ENCODE results near the gene HS3ST3A1.

DNA sequence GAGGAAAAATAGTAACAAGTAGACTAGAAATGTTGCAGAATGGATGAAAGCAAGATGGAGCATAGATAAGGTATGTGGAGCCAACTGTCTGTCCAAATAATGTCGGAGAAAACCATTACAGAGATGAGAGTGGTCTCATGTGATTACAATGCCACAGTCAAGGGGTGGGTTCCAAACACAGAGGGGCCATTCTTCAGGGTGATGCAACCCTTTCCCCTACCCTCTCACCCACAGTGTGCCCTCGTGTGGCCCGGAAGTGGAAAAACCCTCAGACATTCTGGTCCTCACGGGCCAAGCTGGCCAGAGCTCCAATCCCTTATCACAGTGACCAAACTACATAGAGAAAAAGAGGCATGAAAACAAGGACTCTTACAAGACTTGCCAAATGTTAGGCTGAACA is 17.7 kb upstream of the HS3ST3A1 start:
- TF ChIP-seq, protein P1, sequence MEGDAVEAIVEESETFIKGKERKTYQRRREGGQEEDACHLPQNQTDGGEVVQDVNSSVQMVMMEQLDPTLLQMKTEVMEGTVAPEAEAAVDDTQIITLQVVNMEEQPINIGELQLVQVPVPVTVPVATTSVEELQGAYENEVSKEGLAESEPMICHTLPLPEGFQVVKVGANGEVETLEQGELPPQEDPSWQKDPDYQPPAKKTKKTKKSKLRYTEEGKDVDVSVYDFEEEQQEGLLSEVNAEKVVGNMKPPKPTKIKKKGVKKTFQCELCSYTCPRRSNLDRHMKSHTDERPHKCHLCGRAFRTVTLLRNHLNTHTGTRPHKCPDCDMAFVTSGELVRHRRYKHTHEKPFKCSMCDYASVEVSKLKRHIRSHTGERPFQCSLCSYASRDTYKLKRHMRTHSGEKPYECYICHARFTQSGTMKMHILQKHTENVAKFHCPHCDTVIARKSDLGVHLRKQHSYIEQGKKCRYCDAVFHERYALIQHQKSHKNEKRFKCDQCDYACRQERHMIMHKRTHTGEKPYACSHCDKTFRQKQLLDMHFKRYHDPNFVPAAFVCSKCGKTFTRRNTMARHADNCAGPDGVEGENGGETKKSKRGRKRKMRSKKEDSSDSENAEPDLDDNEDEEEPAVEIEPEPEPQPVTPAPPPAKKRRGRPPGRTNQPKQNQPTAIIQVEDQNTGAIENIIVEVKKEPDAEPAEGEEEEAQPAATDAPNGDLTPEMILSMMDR (IDR thresholded peaks at IDR 0.05; ENCODE audit: low read depth, low read length, missing input control), result no peak
- TF ChIP-seq, protein P2, sequence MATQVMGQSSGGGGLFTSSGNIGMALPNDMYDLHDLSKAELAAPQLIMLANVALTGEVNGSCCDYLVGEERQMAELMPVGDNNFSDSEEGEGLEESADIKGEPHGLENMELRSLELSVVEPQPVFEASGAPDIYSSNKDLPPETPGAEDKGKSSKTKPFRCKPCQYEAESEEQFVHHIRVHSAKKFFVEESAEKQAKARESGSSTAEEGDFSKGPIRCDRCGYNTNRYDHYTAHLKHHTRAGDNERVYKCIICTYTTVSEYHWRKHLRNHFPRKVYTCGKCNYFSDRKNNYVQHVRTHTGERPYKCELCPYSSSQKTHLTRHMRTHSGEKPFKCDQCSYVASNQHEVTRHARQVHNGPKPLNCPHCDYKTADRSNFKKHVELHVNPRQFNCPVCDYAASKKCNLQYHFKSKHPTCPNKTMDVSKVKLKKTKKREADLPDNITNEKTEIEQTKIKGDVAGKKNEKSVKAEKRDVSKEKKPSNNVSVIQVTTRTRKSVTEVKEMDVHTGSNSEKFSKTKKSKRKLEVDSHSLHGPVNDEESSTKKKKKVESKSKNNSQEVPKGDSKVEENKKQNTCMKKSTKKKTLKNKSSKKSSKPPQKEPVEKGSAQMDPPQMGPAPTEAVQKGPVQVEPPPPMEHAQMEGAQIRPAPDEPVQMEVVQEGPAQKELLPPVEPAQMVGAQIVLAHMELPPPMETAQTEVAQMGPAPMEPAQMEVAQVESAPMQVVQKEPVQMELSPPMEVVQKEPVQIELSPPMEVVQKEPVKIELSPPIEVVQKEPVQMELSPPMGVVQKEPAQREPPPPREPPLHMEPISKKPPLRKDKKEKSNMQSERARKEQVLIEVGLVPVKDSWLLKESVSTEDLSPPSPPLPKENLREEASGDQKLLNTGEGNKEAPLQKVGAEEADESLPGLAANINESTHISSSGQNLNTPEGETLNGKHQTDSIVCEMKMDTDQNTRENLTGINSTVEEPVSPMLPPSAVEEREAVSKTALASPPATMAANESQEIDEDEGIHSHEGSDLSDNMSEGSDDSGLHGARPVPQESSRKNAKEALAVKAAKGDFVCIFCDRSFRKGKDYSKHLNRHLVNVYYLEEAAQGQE (IDR thresholded peaks at IDR 0.05), result no peak
- TF ChIP-seq RAD21 (IDR thresholded peaks at IDR 0.05) (no peak), TAF1 (conservative IDR thresholded peaks at IDR 0.05) (no peak), YY1 (IDR thresholded peaks at IDR 0.05) (no peak), SP1 (IDR thresholded peaks at IDR 0.05) (no peak), GABPA (IDR thresholded peaks at IDR 0.05 in 1 of 2, conservative IDR thresholded peaks at IDR 0.05 in 1 of 2) (no peak), EGR1 (IDR thresholded peaks at IDR 0.05; ENCODE audit: low read depth in 2 of 2) (no peak)
- TF ChIP-seq, protein P3, sequence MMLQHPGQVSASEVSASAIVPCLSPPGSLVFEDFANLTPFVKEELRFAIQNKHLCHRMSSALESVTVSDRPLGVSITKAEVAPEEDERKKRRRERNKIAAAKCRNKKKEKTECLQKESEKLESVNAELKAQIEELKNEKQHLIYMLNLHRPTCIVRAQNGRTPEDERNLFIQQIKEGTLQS (IDR thresholded peaks at IDR 0.05), result no peak
- TF ChIP-seq, protein P4, sequence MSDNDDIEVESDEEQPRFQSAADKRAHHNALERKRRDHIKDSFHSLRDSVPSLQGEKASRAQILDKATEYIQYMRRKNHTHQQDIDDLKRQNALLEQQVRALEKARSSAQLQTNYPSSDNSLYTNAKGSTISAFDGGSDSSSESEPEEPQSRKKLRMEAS (IDR thresholded peaks at IDR 0.05), result no peak
